ENCODE measurements around the gene NFIX.

DNA sequence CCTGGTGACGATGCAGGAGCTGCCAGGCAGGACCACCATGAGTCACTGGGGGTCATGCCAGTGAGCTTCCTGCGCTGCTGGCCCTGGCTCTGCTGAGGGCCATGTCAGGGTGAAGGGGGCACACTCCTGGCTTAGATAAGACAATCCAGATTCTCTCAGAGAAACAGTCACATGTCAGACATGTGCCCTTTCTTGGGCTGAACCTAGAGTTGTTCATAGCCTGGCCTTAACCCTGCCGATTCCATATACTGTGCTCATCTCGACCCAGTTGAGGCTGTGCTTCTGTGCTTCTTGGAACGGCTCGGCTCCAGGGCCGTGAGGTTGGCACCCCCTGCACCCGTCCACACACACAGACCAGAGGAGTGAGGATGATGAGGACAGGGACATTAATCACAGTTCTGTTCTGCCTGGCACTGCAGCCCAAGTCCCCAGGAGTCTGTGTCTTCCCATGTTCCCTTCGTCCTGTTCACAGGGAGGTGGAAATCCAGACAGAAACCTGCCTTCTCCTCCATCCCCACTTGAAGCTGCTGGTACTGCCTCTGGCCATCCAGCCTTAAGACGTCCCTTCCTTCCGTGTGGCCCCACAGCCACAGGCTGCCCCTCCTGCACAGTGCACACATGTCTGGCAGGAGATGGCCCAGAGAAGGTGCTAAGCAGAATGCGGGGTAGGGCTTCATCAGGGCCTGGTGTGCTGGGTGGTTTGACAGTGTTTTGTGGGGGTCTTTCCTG lies 57.3 kb downstream of the NFIX start:
- TF ChIP-seq CTCF (IDR thresholded peaks at IDR 0.05): no peak
- TF ChIP-seq POLR2A (IDR thresholded peaks at IDR 0.05): no peak

All from adrenal gland (tissue), 5 donors.